HepG2 (cell line): ENCODE data around the gene PAM16. TPM values are rescaled to one million over a fixed set of nuclear protein-coding genes. Genes with fewer than 3 reads are reported as not detected.
A peak's percentile ranks its signal among the peaks of the same experiment; 100 is the strongest.

Source experiments
- ARNTL ChIP-seq: sonication (generic); formaldehyde crosslinking; IDR thresholded peaks from 2 replicates; pipeline ENCODE4 v1.4.0; 2020; ENCODE audit warnings: mild to moderate bottlenecking, missing genetic modification reagents
- ASH2L ChIP-seq: fragments of 300-600, 200-600 bp; sonication (generic); IDR thresholded peaks from 2 replicates; pipeline ENCODE4 v1.7.0; 2017; ENCODE audit warnings: low read depth, mild to moderate bottlenecking, moderate library complexity, mixed read lengths, low read length; ENCODE audit not compliant: insufficient read length
- FOXA3 ChIP-seq: IDR thresholded peaks from 2 replicates; pipeline ENCODE4 v1.6.1; 2016; ENCODE audit warnings: missing genetic modification reagents, missing compliant biosample characterization
- GATAD2A ChIP-seq: IDR thresholded peaks from 2 replicates; pipeline ENCODE4 v1.6.1; 2016
- HNRNPL ChIP-seq: fragments of 200-400 bp; formaldehyde crosslinking; IDR thresholded peaks from 2 replicates; pipeline ENCODE4 v1.6.1; 2017; ENCODE audit warnings: mild to moderate bottlenecking, low read depth, low read length
- KLF16 ChIP-seq, 2 experiments: sonication (generic) in 1 of 2; formaldehyde crosslinking in 1 of 2; IDR thresholded peaks; 2 replicates each; pipeline versions ENCODE4 v1.6.1 to v1.8.0; 2016 to 2023; ENCODE audit warnings: missing genetic modification reagents in 2 of 2, missing compliant biosample characterization in 1 of 2
- MEIS1 ChIP-seq: sonication (generic); formaldehyde crosslinking; IDR thresholded peaks from 2 replicates; pipeline ENCODE4 v1.9.0; 2021; ENCODE audit warnings: mild to moderate bottlenecking, missing genetic modification reagents, moderate library complexity, borderline replicate concordance
- NR2C2 ChIP-seq: sonication (generic); formaldehyde crosslinking; IDR thresholded peaks from 2 replicates; pipeline ENCODE4 v1.4.0; 2020; ENCODE audit warnings: missing genetic modification reagents, mild to moderate bottlenecking, moderate library complexity, borderline replicate concordance
- PAX8 ChIP-seq: sonication (generic); formaldehyde crosslinking; IDR thresholded peaks from 2 replicates; pipeline ENCODE4 v1.8.0; 2022; ENCODE audit warnings: mild to moderate bottlenecking, missing genetic modification reagents, borderline replicate concordance
- RXRB ChIP-seq: IDR thresholded peaks from 2 replicates; pipeline ENCODE4 v1.6.1; 2016; ENCODE audit warnings: borderline replicate concordance, missing genetic modification reagents, missing compliant biosample characterization
- THAP7 ChIP-seq: sonication (generic); formaldehyde crosslinking; IDR thresholded peaks from 2 replicates; pipeline ENCODE4 v1.8.1; 2023; ENCODE audit warnings: mild to moderate bottlenecking, missing genetic modification reagents
- TMF1 ChIP-seq: sonication (generic); formaldehyde crosslinking; IDR thresholded peaks from 2 replicates; pipeline ENCODE4 v1.8.1; 2022; ENCODE audit warnings: low read depth, missing genetic modification reagents
- ZBTB20 ChIP-seq: sonication (generic); formaldehyde crosslinking; IDR thresholded peaks from 2 replicates; pipeline ENCODE4 v1.8.1; 2023; ENCODE audit warnings: missing genetic modification reagents, low read depth, mild to moderate bottlenecking, borderline replicate concordance
- ZBTB40 ChIP-seq, 2 experiments: fragments of 450-650 bp in 1 of 2; sonication (generic) in 1 of 2; formaldehyde crosslinking in 1 of 2; IDR thresholded peaks; 2 replicates each; pipeline versions ENCODE4 v1.6.1 to v1.8.0; 2016 to 2022; ENCODE audit warnings: antibody characterized with exemption in 1 of 2, mild to moderate bottlenecking in 1 of 2, missing genetic modification reagents in 1 of 2
- ZNF343 ChIP-seq: sonication (generic); formaldehyde crosslinking; IDR thresholded peaks from 2 replicates; pipeline ENCODE4 v1.4.0; 2020; ENCODE audit warnings: mild to moderate bottlenecking, missing genetic modification reagents
- ZNF432 ChIP-seq: sonication (generic); formaldehyde crosslinking; IDR thresholded peaks from 2 replicates; pipeline ENCODE4 v1.5.0; 2020; ENCODE audit warnings: missing genetic modification reagents, mild to moderate bottlenecking, borderline replicate concordance
- polyA plus RNA-seq, 8 experiments: library from polyadenylated mRNA; depleted of rRNA in 3 of 8; stranded (reverse) in 7 of 8; unstranded in 1 of 8; fragments of >200 nt; fragmentation: Illumina TruSeq in 4 of 8; extraction: Trizol in 4 of 8; gene quantifications; 2 replicates each; pipeline versions ENCODE4 v1.2.1 to v1.2.3, GENCODE V29; 2011 to 2016; ENCODE audit warnings: low read depth in 4 of 8, missing spikeins in 1 of 8, mixed read lengths in 1 of 8; ENCODE audit not compliant: insufficient read depth in 1 of 8
- total RNA-seq, 5 experiments: library from RNA; depleted of rRNA; stranded (reverse); fragments of >200 nt; fragmentation: Illumina TruSeq; extraction: Trizol; gene quantifications; 2 replicates each; pipeline ENCODE4 v1.2.3, GENCODE V29; 2016; ENCODE audit warnings: low read depth in 1 of 5

PAM16 gene
- total and polyA plus RNA-seq, 2 of the 13 experiments (the other 11 are each of a cell fraction or from before 2014, with no cell fraction given), result 51.5 to 51.8 TPM

GRCh38 chr16:4350787-4351659 lies at the start of gene PAM16 (continued):
- TF ChIP-seq TMF1 (CRISPR knock-in tag), result peak; percentile 71; the same call in 1 of the 2 replicates
- TF ChIP-seq ARNTL (CRISPR knock-in tag), result no peak
- TF ChIP-seq ZNF343, result no peak
- TF ChIP-seq NR2C2, result peak; percentile 98
- TF ChIP-seq RXRB (CRISPR knock-in tag), result peak; percentile 39; the same call in 1 of the 2 replicates
- TF ChIP-seq ZNF432, result no peak
- peak; percentile 36 for TF ChIP-seq GATAD2A (CRISPR knock-in tag)
- TF ChIP-seq PAX8 (CRISPR knock-in tag), result 0 out of 2 replicates have a peak, but pooled peaks have one; percentile 35
- TF ChIP-seq HNRNPL, result 0 out of 2 replicates have a peak, but pooled peaks have one; percentile 27
- TF ChIP-seq ZBTB40 (IDR thresholded peaks at IDR 0.05), result no peak
- peak; percentile 56 for TF ChIP-seq ZBTB40 (CRISPR knock-in tag; IDR thresholded peaks at IDR 0.05)
- TF ChIP-seq FOXA3, result peak; percentile 38
- no peak for TF ChIP-seq THAP7 (CRISPR knock-in tag)
- TF ChIP-seq KLF16 (CRISPR knock-in tag; IDR thresholded peaks at IDR 0.05), result peak in 1 of 2 experiments; percentile 51; a peak in 1 of 4 replicates
- peak; percentile 5; the same call in 1 of the 2 replicates for TF ChIP-seq ZBTB20 (CRISPR knock-in tag)
- TF ChIP-seq ASH2L, result peak; percentile 81
- TF ChIP-seq MEIS1, result no peak
